ENCODE measurements around the gene FGD5. TPM values are rescaled to one million over a fixed set of nuclear protein-coding genes. Genes with fewer than 3 reads are reported as not detected.
"Not testable (repeated sequence)": the region's sequence is repeated elsewhere in the genome, so short reads cannot be mapped to it uniquely, and the experiment has no call there.

Gene FGD5
- total and polyA plus RNA-seq, 9 of the 15 experiments (the other 6 are each of a cell fraction or from before 2014, with no cell fraction given), result 0.18 TPM; not detected in 8

GRCh38 chr3:14902719-14903118, 84.0 kb downstream of the FGD5 start:
- intact Hi-C loops (cut with micrococcal nuclease), result no loop called here
- BruUV-seq (replicated peaks), result no TSS peak
- Histone ChIP-seq H3K4me1 (replicated peaks in 1 of 2; ENCODE audit: control insufficient read depth in 2 of 2, insufficient read depth in 2 of 2, low read length in 2 of 2) (no peaks in the 10 kb centered on the region), H3K36me3 (ENCODE audit: control insufficient read depth, insufficient read depth, low read length) (no peaks in the 10 kb centered on the region), H3K9me1 (ENCODE audit: control insufficient read depth, insufficient read depth, low read length) (no peaks in the 10 kb centered on the region), H3K4me3 (no peak overlapping the region), H3K4me2 (ENCODE audit: insufficient read depth, low read length) (no peak overlapping the region), H4K20me1 (replicated peaks; ENCODE audit: control insufficient read depth, insufficient read depth, low read length) (peaks cover 7% of the 10 kb centered on the region; the same call in 1 of the 2 replicates), H3K9me3 (replicated peaks; ENCODE audit: control insufficient read depth, insufficient read depth, low read depth, low read length) (peaks cover 4% of the 10 kb centered on the region; the same call in 1 of the 2 replicates), H3K79me2 (ENCODE audit: control insufficient read depth, insufficient read depth, low read length) (no peaks in the 10 kb centered on the region), H3K27me3 (ENCODE audit: control insufficient read depth in 2 of 2, insufficient read depth in 2 of 2, low read length in 2 of 2) (peaks cover 20 to 72% of the 10 kb centered on the region in 2 experiments; a peak in 4 of 5 replicates), H2AFZ (ENCODE audit: low read depth, low read length) (no peak overlapping the region), H3K9ac (ENCODE audit: insufficient read depth in 1 of 2, low read depth in 2 of 2, low read length in 2 of 2) (no peak overlapping the region), H3K27ac (ENCODE audit: extremely low read depth, low read depth, low read length) (no peak overlapping the region)
- TF ChIP-seq, protein P1, sequence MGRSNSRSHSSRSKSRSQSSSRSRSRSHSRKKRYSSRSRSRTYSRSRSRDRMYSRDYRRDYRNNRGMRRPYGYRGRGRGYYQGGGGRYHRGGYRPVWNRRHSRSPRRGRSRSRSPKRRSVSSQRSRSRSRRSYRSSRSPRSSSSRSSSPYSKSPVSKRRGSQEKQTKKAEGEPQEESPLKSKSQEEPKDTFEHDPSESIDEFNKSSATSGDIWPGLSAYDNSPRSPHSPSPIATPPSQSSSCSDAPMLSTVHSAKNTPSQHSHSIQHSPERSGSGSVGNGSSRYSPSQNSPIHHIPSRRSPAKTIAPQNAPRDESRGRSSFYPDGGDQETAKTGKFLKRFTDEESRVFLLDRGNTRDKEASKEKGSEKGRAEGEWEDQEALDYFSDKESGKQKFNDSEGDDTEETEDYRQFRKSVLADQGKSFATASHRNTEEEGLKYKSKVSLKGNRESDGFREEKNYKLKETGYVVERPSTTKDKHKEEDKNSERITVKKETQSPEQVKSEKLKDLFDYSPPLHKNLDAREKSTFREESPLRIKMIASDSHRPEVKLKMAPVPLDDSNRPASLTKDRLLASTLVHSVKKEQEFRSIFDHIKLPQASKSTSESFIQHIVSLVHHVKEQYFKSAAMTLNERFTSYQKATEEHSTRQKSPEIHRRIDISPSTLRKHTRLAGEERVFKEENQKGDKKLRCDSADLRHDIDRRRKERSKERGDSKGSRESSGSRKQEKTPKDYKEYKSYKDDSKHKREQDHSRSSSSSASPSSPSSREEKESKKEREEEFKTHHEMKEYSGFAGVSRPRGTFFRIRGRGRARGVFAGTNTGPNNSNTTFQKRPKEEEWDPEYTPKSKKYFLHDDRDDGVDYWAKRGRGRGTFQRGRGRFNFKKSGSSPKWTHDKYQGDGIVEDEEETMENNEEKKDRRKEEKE (IDR thresholded peaks at IDR 0.05; ENCODE audit: borderline replicate concordance in 1 of 2, control insufficient read depth in 1 of 2, low read depth in 2 of 2, low read length in 1 of 2), result no peak
- TF ChIP-seq RAD21 (CRISPR knock-in tag; conservative IDR thresholded peaks at IDR 0.05 in 1 of 2, IDR thresholded peaks at IDR 0.05 in 1 of 2), result 0 out of 4 replicates have a peak, but pooled peaks of 1 of the 2 experiments have one; percentile 14
- WGBS (ENCODE audit: insufficient coverage, low coverage, missing lambda C conversion rate), result 0% methylated on average over 7 of the region's 7 CpGs
- ChIA-PET CTCF (ENCODE audit: low intra/inter-chr PET ratio) (no interaction called here), POLR2A (interaction anchor here (0.6 kb wide), 1 partner anchor 124 kb away, joined by 3 read pairs; no protein-coding TSS in a partner anchor)
- in situ Hi-C loops (cut with MboI), result loop anchor here (25.0 kb wide), 2 partner anchors 390 to 1240 kb away; no protein-coding TSS in a partner anchor
- ATAC-seq (peak; percentile 57), FAIRE-seq (no peak), DNase-seq (ENCODE audit: extremely low read depth in 1 of 4, low spot score in 3 of 4) (no peak)

- not testable (repeated sequence) for FAIRE-seq
Measured at GRCh38 chr3:14903501-14903900, 84.7 kb downstream of the FGD5 start.

More at GRCh38 chr3:14903501-14903900, 84.7 kb downstream of the FGD5 start:
- H3K4me1 ChIP-seq (replicated peaks in 1 of 2; ENCODE audit: control insufficient read depth in 2 of 2, insufficient read depth in 2 of 2, low read length in 2 of 2); intact Hi-C loops (cut with micrococcal nuclease); H3K9ac ChIP-seq (ENCODE audit: insufficient read depth in 1 of 2, low read depth in 2 of 2, low read length in 2 of 2); H3K4me2 ChIP-seq (ENCODE audit: insufficient read depth, low read length); H3K9me3 ChIP-seq (replicated peaks; ENCODE audit: control insufficient read depth, insufficient read depth, low read depth, low read length); H3K79me2 ChIP-seq (ENCODE audit: control insufficient read depth, insufficient read depth, low read length); H3K4me3 ChIP-seq; H2AFZ ChIP-seq (ENCODE audit: low read depth, low read length); H4K20me1 ChIP-seq (replicated peaks; ENCODE audit: control insufficient read depth, insufficient read depth, low read length); H3K36me3 ChIP-seq (ENCODE audit: control insufficient read depth, insufficient read depth, low read length); DNase-seq (ENCODE audit: extremely low read depth in 1 of 4, low spot score in 3 of 4); CTCF ChIA-PET (ENCODE audit: low intra/inter-chr PET ratio); ATAC-seq; H3K27ac ChIP-seq (ENCODE audit: extremely low read depth, low read depth, low read length); BruUV-seq (replicated peaks); H3K9me1 ChIP-seq (ENCODE audit: control insufficient read depth, insufficient read depth, low read length): not testable (repeated sequence)
- peaks cover 14 to 65% of the 10 kb centered on the region in 2 experiments; a peak in 4 of 5 replicates for H3K27me3 ChIP-seq (ENCODE audit: control insufficient read depth in 2 of 2, insufficient read depth in 2 of 2, low read length in 2 of 2)
- POLR2A ChIA-PET, result interaction anchor here (0.6 kb wide), 1 partner anchor 1452 kb away, joined by 3 read pairs; no protein-coding TSS in a partner anchor
- in situ Hi-C loops (cut with MboI), result loop anchor here (25.0 kb wide), 2 partner anchors 391 to 1241 kb away; no protein-coding TSS in a partner anchor
- WGBS (ENCODE audit: insufficient coverage, low coverage, missing lambda C conversion rate), result 0% methylated on average over 1 of the region's 3 CpGs

Measured in K562 (cell line).